GM12892 (cell line): ENCODE results near the gene ACBD5.

ENCODE experiments used
- POLR2A ChIP-seq: IDR thresholded peaks from 2 replicates; pipeline ENCODE4 v1.6.1; 2011; ENCODE audit warnings: low read depth, low read length, control low read depth
- POLR2AphosphoS5 ChIP-seq: IDR thresholded peaks from 2 replicates; pipeline ENCODE4 v1.6.1; 2011; ENCODE audit warnings: low read depth, low read length, control low read depth
- TAF1 ChIP-seq: IDR thresholded peaks from 2 replicates; pipeline ENCODE4 v1.6.1; 2011; ENCODE audit warnings: low read depth, mild to moderate bottlenecking, control low read depth, low read length, borderline replicate concordance

- TF ChIP-seq POLR2A (peak; percentile 96), TAF1 (peak; percentile 86), POLR2AphosphoS5 (peak; percentile 93)
These were observed 85.4 kb downstream of the ACBD5 start, which contains the start of gene MASTL for GRCh38 chr10:27155066-27155754.
